GM23338 (cell line): ENCODE results near the gene ZNF8. TPM values are rescaled to one million over a fixed set of nuclear protein-coding genes. Genes with fewer than 3 reads are reported as not detected.
A peak's percentile ranks its signal among the peaks of the same experiment; 100 is the strongest.

Experiments
- ATAC-seq: fragments of 200-7000 bp; cut with Tn5 transposase; 3 replicates; pipeline ENCODE4 v1.9.1; 2020
- DNase-seq: peaks from one replicate; pipeline ENCODE4 v3.0.0-alpha.2; 2015; ENCODE audit warnings: low spot score
- H2AFZ ChIP-seq: fragments of 200-600 bp; sonication (generic); 2 replicates; pipeline ENCODE4 v1.8.0; 2016; ENCODE audit warnings: antibody characterized with exemption, mild to moderate bottlenecking, moderate library complexity
- H3F3A ChIP-seq: fragments of 200-600 bp; sonication (generic); replicated peaks from 2 replicates; pipeline ENCODE4 v1.8.0; 2017; ENCODE audit warnings: antibody characterized with exemption, mixed run types, low read depth
- H3K27ac ChIP-seq: fragments of 200-600 bp; sonication (generic); 2 replicates; pipeline ENCODE4 v1.6.1; 2016; ENCODE audit warnings: low read depth
- H3K27me3 ChIP-seq: fragments of 200-600 bp; sonication (generic); 2 replicates; pipeline ENCODE4 v1.8.0; 2016; ENCODE audit warnings: mild to moderate bottlenecking, mixed run types, moderate library complexity; ENCODE audit not compliant: insufficient read depth
- H3K36me3 ChIP-seq: fragments of 200-600 bp; sonication (generic); 2 replicates; pipeline ENCODE4 v1.8.0; 2016; ENCODE audit warnings: mild to moderate bottlenecking; ENCODE audit not compliant: insufficient read depth
- H3K4me1 ChIP-seq: fragments of 200-600 bp; sonication (generic); 2 replicates; pipeline ENCODE4 v1.8.0; 2016; ENCODE audit warnings: mild to moderate bottlenecking, moderate library complexity; ENCODE audit not compliant: insufficient read depth
- H3K4me2 ChIP-seq: fragments of 200-600 bp; sonication (generic); 2 replicates; pipeline ENCODE4 v1.7.1; 2017; ENCODE audit warnings: mixed run types
- H3K4me3 ChIP-seq: fragments of 200-600 bp; sonication (generic); 2 replicates; pipeline ENCODE4 v1.6.1; 2016; ENCODE audit warnings: mixed run types
- H3K79me2 ChIP-seq: fragments of 200-600 bp; sonication (generic); replicated peaks from 2 replicates; pipeline ENCODE4 v1.8.0; 2017; ENCODE audit warnings: mild to moderate bottlenecking; ENCODE audit not compliant: insufficient read depth
- H3K9me2 ChIP-seq: fragments of 200-600 bp; sonication (generic); 2 replicates; pipeline ENCODE4 v1.8.0; 2017; ENCODE audit not compliant: insufficient read depth
- H4K20me1 ChIP-seq: fragments of 200-600 bp; sonication (generic); replicated peaks from 2 replicates; pipeline ENCODE4 v1.8.0; 2017; ENCODE audit warnings: mild to moderate bottlenecking; ENCODE audit not compliant: insufficient read depth
- H3K27ac Mint-ChIP-seq: 2 replicates; pipeline ENCODE4 v1.8.0; 2020; ENCODE audit warnings: inconsistent platforms, mild to moderate bottlenecking, moderate library complexity, mixed read lengths
- H3K27me3 Mint-ChIP-seq: 3 replicates; pipeline ENCODE4 v1.8.0; 2022; ENCODE audit warnings: low read depth, mild to moderate bottlenecking, moderate library complexity, mixed read lengths, inconsistent platforms; ENCODE audit not compliant: insufficient read depth, poor library complexity
- H3K36me3 Mint-ChIP-seq: 3 replicates; pipeline ENCODE4 v1.8.0; 2021; ENCODE audit warnings: low read depth, mild to moderate bottlenecking, inconsistent platforms, moderate library complexity, mixed read lengths
- H3K4me1 Mint-ChIP-seq: 3 replicates; pipeline ENCODE4 v1.8.0; 2020; ENCODE audit warnings: mild to moderate bottlenecking, inconsistent platforms, mixed read lengths
- H3K4me3 Mint-ChIP-seq: 3 replicates; pipeline ENCODE4 v1.8.0; 2021; ENCODE audit warnings: moderate library complexity, mild to moderate bottlenecking, inconsistent platforms, mixed read lengths
- H3K9me3 Mint-ChIP-seq: 3 replicates; pipeline ENCODE4 v1.8.0; 2020; ENCODE audit warnings: moderate library complexity, mild to moderate bottlenecking, inconsistent platforms, mixed read lengths
- CREB1 ChIP-seq: fragments of 250-450 bp; sonication (Bioruptor Pico); IDR thresholded peaks from 2 replicates; pipeline ENCODE4 v1.5.0; 2020; ENCODE audit warnings: low read depth, mild to moderate bottlenecking, moderate library complexity
- CTCF ChIP-seq, 2 experiments: fragments of 200-600 bp in 1 of 2; sonication (generic) in 1 of 2; conservative IDR thresholded peaks; 2 replicates each; pipeline versions ENCODE4 v1.5.1 to v1.6.1; 2016 to 2017; ENCODE audit warnings: antibody characterized with exemption in 2 of 2, low read depth in 2 of 2, mild to moderate bottlenecking in 2 of 2, moderate library complexity in 1 of 2
- ETS1 ChIP-seq: IDR thresholded peaks from 2 replicates; pipeline ENCODE4 v1.6.1; 2016; ENCODE audit warnings: antibody characterized with exemption
- EZH2 ChIP-seq: fragments of 200-600 bp; sonication (generic); IDR thresholded peaks from one replicate; pipeline ENCODE4 v1.8.0; 2017; ENCODE audit warnings: antibody characterized with exemption, mild to moderate bottlenecking, low read depth; ENCODE audit not compliant: unreplicated experiment
- EZH2phosphoT487 ChIP-seq: fragments of 200-600 bp; sonication (generic); IDR thresholded peaks from one replicate; pipeline ENCODE4 v1.8.1; 2018; ENCODE audit warnings: antibody characterized with exemption; ENCODE audit not compliant: unreplicated experiment
- JUNB ChIP-seq: IDR thresholded peaks from one replicate; pipeline ENCODE4 v1.6.1; 2016; ENCODE audit warnings: antibody characterized with exemption; ENCODE audit not compliant: unreplicated experiment
- NANOG ChIP-seq: IDR thresholded peaks from 2 replicates; pipeline ENCODE4 v1.6.1; 2016; ENCODE audit warnings: antibody characterized with exemption, borderline replicate concordance
- POLR2AphosphoS5 ChIP-seq: IDR thresholded peaks from 2 replicates; pipeline ENCODE4 v1.6.1; 2016; ENCODE audit warnings: antibody characterized with exemption, low read depth
- STAT1 ChIP-seq: IDR thresholded peaks from one replicate; pipeline ENCODE4 v1.6.1; 2016; ENCODE audit warnings: antibody characterized with exemption; ENCODE audit not compliant: unreplicated experiment
- ZNF114 ChIP-seq: fragments of 250-450 bp; sonication (Bioruptor Pico); IDR thresholded peaks from 2 replicates; pipeline ENCODE4 v1.5.0; 2020; ENCODE audit warnings: mild to moderate bottlenecking, moderate library complexity
- ZNF331 ChIP-seq: fragments of 250-450 bp; sonication (Bioruptor Pico); IDR thresholded peaks from 2 replicates; pipeline ENCODE4 v1.5.0; 2020; ENCODE audit warnings: low read depth, mild to moderate bottlenecking, moderate library complexity
- polyA plus RNA-seq: library from polyadenylated mRNA; unstranded; fragments of >200 nt; fragmentation: Nextera tagmentation; extraction: Ambion mirVana; gene quantifications from 2 replicates; pipeline ENCODE4 v1.2.1, GENCODE V29; 2016
- total RNA-seq: library from RNA; depleted of rRNA; stranded (reverse); fragments of >200 nt; shearing (Covaris generic); gene quantifications from 2 replicates; pipeline ENCODE4 v1.2.3, GENCODE V29; 2014
- TF ChIP-seq, protein P1 (sequence below): fragments of 250-450 bp; sonication (Bioruptor Pico); IDR thresholded peaks from 2 replicates; pipeline ENCODE4 v1.5.0; 2020; ENCODE audit warnings: mild to moderate bottlenecking, moderate library complexity
- TF ChIP-seq, protein P2 (sequence below): IDR thresholded peaks from one replicate; pipeline ENCODE4 v1.6.1; 2018; ENCODE audit warnings: antibody characterized with exemption; ENCODE audit not compliant: unreplicated experiment

ZNF8 gene
- total and polyA plus RNA-seq, 2 experiments from 2014 or later = 4.3 to 30.3 TPM

DNA sequence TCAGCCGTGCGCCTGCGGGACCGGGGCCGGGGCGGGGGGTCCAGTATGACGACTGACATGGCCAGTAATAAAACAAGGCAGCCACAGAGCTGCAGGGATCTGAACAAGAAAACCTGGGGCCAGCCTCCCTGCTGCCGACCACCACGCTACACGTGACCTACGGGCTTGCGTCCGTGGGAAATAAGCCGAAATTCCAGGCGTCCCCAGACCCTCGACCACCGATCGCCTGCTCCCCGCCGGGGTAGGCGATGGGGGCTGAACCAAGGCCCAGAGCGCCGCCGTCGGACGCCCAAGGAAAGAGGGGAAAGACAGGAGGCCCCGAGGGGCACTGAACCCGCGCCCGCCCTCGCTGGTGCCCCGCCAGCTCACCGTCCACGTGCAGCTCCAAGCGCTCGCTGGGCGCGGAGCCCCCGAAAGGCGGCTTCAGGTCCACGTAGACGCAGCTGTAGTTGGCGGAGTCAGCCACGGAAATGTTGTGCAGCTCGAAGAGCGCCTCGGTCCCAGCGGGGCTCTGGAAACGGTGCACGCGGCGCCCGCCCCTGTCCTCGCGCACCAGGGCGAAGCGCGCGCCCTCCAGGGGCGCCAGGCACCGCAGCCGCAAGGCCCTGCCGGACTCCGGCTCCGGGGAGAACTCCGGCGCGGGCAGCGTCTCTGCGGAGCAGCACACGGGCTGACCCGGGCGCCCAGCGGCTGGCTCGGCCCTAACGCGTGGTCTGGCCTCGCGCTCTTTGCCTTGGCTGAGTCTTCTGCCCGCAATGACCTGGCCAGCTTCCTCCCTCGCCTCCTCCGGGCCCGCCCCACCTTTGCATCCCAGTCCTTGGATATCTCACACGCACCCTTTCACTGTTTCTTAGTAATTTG lies 71.5 kb downstream of the ZNF8 start:
- Histone ChIP-seq H3K4me3 (no peak overlapping the region), H3K4me2 (no peak overlapping the region; the same call in 1 of the 2 replicates), H3K79me2 (no peaks in the 10 kb centered on the region), H3K9me2 (no peaks in the 10 kb centered on the region), H3K36me3 (no peaks in the 10 kb centered on the region), H4K20me1 (no peaks in the 10 kb centered on the region; the same call in 1 of the 2 replicates), H3K4me1 (no peaks in the 10 kb centered on the region), H3K27me3 (peaks cover 46% of the 10 kb centered on the region), H2AFZ (no peak overlapping the region), H3F3A (peaks cover 4% of the 10 kb centered on the region), H3K27ac (no peak overlapping the region)
- DNase-seq (peak; percentile 53), ATAC-seq (peak; percentile 53)
- Mint-ChIP-seq H3K27me3 (peaks cover 22% of the 10 kb centered on the region), H3K9me3 (no peaks in the 10 kb centered on the region), H3K36me3 (no peaks in the 10 kb centered on the region; the same call in 2 of the 3 replicates), H3K27ac (no peak overlapping the region), H3K4me1 (peaks cover 3% of the 10 kb centered on the region; the same call in 2 of the 3 replicates), H3K4me3 (no peak overlapping the region)
- no peak for TF ChIP-seq EZH2phosphoT487
- no peak for TF ChIP-seq ZNF331 (CRISPR knock-in tag)
- no peak for TF ChIP-seq EZH2
- no peak for TF ChIP-seq JUNB
- TF ChIP-seq CREB1 (CRISPR knock-in tag) = no peak
- TF ChIP-seq, protein P1, sequence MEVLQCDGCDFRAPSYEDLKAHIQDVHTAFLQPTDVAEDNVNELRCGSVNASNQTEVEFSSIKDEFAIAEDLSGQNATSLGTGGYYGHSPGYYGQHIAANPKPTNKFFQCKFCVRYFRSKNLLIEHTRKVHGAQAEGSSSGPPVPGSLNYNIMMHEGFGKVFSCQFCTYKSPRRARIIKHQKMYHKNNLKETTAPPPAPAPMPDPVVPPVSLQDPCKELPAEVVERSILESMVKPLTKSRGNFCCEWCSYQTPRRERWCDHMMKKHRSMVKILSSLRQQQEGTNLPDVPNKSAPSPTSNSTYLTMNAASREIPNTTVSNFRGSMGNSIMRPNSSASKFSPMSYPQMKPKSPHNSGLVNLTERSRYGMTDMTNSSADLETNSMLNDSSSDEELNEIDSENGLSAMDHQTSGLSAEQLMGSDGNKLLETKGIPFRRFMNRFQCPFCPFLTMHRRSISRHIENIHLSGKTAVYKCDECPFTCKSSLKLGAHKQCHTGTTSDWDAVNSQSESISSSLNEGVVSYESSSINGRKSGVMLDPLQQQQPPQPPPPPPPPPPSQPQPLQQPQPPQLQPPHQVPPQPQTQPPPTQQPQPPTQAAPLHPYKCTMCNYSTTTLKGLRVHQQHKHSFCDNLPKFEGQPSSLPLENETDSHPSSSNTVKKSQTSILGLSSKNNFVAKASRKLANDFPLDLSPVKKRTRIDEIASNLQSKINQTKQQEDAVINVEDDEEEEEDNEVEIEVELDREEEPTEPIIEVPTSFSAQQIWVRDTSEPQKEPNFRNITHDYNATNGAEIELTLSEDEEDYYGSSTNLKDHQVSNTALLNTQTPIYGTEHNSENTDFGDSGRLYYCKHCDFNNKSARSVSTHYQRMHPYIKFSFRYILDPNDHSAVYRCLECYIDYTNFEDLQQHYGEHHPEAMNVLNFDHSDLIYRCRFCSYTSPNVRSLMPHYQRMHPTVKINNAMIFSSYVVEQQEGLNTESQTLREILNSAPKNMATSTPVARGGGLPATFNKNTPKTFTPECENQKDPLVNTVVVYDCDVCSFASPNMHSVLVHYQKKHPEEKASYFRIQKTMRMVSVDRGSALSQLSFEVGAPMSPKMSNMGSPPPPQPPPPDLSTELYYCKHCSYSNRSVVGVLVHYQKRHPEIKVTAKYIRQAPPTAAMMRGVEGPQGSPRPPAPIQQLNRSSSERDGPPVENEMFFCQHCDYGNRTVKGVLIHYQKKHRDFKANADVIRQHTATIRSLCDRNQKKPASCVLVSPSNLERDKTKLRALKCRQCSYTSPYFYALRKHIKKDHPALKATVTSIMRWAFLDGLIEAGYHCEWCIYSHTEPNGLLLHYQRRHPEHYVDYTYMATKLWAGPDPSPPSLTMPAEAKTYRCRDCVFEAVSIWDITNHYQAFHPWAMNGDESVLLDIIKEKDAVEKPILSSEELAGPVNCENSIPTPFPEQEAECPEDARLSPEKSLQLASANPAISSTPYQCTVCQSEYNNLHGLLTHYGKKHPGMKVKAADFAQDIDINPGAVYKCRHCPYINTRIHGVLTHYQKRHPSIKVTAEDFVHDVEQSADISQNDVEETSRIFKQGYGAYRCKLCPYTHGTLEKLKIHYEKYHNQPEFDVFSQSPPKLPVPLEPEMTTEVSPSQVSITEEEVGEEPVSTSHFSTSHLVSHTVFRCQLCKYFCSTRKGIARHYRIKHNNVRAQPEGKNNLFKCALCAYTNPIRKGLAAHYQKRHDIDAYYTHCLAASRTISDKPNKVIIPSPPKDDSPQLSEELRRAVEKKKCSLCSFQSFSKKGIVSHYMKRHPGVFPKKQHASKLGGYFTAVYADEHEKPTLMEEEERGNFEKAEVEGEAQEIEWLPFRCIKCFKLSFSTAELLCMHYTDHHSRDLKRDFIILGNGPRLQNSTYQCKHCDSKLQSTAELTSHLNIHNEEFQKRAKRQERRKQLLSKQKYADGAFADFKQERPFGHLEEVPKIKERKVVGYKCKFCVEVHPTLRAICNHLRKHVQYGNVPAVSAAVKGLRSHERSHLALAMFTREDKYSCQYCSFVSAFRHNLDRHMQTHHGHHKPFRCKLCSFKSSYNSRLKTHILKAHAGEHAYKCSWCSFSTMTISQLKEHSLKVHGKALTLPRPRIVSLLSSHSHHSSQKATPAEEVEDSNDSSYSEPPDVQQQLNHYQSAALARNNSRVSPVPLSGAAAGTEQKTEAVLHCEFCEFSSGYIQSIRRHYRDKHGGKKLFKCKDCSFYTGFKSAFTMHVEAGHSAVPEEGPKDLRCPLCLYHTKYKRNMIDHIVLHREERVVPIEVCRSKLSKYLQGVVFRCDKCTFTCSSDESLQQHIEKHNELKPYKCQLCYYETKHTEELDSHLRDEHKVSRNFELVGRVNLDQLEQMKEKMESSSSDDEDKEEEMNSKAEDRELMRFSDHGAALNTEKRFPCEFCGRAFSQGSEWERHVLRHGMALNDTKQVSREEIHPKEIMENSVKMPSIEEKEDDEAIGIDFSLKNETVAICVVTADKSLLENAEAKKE (CRISPR knock-in tag) = no peak
- no peak for TF ChIP-seq STAT1
- TF ChIP-seq NANOG = no peak
- TF ChIP-seq CTCF (conservative IDR thresholded peaks at IDR 0.05; ENCODE audit: low read depth in 2 of 2) = no peak
- TF ChIP-seq ZNF114 (CRISPR knock-in tag) = no peak
- TF ChIP-seq POLR2AphosphoS5 = no peak
- TF ChIP-seq ETS1 = no peak
- TF ChIP-seq, protein P2, sequence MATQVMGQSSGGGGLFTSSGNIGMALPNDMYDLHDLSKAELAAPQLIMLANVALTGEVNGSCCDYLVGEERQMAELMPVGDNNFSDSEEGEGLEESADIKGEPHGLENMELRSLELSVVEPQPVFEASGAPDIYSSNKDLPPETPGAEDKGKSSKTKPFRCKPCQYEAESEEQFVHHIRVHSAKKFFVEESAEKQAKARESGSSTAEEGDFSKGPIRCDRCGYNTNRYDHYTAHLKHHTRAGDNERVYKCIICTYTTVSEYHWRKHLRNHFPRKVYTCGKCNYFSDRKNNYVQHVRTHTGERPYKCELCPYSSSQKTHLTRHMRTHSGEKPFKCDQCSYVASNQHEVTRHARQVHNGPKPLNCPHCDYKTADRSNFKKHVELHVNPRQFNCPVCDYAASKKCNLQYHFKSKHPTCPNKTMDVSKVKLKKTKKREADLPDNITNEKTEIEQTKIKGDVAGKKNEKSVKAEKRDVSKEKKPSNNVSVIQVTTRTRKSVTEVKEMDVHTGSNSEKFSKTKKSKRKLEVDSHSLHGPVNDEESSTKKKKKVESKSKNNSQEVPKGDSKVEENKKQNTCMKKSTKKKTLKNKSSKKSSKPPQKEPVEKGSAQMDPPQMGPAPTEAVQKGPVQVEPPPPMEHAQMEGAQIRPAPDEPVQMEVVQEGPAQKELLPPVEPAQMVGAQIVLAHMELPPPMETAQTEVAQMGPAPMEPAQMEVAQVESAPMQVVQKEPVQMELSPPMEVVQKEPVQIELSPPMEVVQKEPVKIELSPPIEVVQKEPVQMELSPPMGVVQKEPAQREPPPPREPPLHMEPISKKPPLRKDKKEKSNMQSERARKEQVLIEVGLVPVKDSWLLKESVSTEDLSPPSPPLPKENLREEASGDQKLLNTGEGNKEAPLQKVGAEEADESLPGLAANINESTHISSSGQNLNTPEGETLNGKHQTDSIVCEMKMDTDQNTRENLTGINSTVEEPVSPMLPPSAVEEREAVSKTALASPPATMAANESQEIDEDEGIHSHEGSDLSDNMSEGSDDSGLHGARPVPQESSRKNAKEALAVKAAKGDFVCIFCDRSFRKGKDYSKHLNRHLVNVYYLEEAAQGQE = no peak
